Posterior cingulate gyrus (tissue), 11 donors: Measurements from ENCODE around the gene FBXW11.
"Not testable (repeated sequence)": the region's sequence is repeated elsewhere in the genome, so short reads cannot be mapped to it uniquely, and the experiment has no call there.

Source experiments
- DNase-seq, 10 donors: peaks; one replicate each; pipeline versions ENCODE4 v3.0.0 to v3.0.0-alpha.2; 2020 to 2021; ENCODE audit warnings: mixed read lengths in 3 of 10
- intact Hi-C: fragments of 100-400 bp; cut with DNase I; formaldehyde crosslinking; loops from one replicate; pipeline ENCODE4 v1.15.1; 2023

The FBXW11 gene

DNA sequence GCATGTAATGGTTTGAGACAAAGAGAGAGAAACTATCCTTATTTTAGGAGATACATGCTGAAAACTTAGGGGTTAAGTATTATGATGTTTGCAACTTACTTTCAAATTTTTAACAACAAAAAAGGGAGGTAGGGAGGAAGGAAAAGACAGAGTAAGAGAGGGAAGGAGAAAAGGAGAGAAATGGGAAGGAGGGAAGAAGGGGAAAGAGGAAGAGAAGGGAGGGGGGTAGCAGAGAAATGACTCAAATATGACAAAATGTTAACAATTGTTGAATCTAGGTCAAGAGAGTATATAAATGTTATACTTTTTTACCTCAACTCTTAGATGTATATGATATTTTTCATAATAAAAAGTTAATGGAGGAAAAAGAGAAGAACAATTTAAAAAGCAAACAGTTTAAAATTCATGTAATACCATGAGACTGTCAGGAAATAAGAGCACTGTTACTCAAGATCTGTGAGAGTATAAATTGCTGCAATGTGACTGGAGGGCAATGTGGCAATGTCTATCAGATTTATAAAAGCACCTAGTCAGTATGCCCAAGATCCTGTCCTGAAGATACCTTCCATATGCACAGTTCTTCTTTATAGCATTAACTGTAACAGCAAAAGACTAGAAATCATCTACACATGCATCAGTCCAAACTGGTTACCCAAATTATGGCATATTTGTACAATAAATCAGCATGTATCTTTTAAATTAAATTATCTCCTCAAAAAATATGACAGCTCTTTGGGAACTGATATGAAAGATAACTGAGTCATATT is 16.3 kb downstream of the FBXW11 start:
- intact Hi-C loops, result no loop called here
- no peak for DNase-seq

GRCh38 chr5:171989276-171989675 is 17.2 kb downstream of the FBXW11 start:
- intact Hi-C loops, result no loop called here

GRCh38 chr5:171986772-171987171 is 19.7 kb downstream of the FBXW11 start:
- DNase-seq, result no peak

More at GRCh38 chr5:171989276-171989675, 17.2 kb downstream of the FBXW11 start:
- DNase-seq, result no peak

DNA sequence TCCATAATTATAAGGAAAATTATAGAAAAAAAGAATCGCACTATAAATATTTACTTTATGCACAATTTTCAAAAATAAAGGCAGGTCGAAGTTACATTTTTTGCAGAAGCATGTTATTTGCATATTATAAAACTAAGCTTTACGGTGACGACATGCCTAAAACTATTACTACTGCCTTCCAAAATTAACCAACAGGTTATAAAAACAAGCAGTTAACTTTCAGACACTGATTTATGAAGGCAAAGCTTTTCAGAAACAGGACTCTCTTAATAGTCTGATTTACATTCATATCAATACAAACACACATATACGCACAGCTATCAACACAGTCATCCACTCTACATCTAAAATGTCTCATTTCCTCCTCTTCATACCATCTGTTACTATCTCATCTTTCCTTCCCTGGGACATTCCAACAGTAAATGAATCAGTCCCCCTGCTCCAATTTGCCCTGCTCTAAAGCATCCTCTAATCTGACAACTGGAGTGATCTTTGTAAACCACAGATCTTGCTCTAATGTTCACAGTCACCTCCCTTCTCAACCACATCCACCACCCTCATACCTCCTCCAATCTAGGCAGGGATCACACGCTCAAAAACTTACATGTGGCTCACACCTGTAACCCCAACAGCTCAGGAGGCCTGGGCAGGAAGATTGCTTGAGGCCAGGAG is 21.6 kb downstream of the FBXW11 start:
- no peak for DNase-seq
- intact Hi-C loops, result no loop called here

More at GRCh38 chr5:171986772-171987171, 19.7 kb downstream of the FBXW11 start:
- intact Hi-C loops, result no loop called here

DNA sequence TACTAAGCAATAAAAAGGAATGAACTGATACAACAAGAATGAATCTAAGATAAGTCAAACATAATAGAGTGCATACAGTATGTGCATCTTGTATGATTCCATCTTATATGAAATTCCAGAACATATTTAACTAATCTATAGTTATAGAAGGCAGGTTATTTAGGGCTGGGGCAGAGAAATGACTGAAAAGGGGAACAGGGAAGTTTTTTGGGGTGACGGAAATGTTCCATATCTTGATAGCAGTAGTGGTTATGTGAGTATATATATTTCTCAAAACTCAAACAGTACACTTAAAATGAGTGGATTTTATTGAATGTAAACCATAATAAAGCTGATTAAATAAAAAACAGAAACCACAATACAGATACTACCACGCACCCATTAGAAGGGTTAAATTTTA is 24.6 kb downstream of the FBXW11 start:
- intact Hi-C loops, result no loop called here
- DNase-seq, result no peak

DNA sequence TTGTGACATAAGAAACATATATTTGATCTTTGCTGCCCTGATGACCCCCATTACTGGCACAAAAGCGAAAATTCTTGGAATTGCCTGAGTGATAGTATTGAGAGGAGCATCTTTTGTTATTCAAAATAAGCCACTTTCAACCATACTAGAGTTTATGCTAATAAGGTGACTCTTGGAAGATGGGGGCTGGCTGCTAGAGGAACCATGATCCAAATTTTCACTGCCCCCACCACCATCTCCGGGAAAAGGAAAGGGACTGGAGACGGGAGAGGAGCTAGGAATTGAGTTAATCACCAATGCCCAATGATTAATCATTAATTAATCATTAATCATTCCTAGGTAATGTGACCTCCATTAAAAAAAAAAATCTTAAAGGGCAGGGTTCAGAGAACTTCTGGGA is 25.6 kb downstream of the FBXW11 start:
- intact Hi-C loops, result no loop called here
- DNase-seq, result no peak

DNA sequence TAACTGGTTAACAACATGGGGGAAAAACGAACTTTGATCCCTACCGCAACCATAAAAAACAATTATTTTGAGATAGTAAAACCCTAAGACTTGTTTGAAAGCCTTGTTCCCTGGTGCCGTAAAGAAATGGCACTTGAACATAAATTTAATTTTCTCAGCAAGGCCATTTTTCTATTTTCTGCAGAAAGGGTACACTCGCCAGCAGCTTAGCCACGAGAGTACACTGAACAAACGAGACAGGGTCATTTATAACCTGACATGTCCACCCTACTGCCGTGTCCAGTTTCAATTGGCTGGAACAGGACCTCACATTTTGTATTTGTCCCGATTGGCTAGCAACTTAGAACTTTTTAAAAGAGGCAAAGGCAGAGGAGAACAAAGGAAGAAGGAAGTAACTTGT is 26.8 kb downstream of the FBXW11 start:
- no peak for DNase-seq
- intact Hi-C loops, result no loop called here

DNA sequence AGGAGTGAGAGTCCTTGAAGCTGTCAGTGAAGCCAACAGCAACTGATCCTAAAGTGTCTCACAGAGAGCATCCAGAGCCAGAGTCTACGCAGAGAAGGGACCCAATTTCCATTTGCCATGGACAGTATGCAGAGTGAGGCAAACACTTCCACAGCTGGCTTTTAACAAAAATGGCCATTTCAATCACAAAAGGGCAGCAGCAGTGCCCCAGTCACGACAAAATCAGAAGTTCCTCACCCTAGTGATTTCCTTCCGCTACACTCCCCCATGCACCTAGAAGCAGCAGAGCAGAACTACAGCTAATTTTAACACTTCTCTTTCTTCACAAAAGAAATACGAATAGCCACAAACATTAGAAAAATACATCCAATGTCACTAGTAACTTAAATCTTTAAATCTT is 27.9 kb downstream of the FBXW11 start:
- DNase-seq, result no peak
- intact Hi-C loops, result no loop called here

GRCh38 chr5:171978016-171978415 is 28.4 kb downstream of the FBXW11 start:
- intact Hi-C loops, result no loop called here
- DNase-seq, result no peak

DNA sequence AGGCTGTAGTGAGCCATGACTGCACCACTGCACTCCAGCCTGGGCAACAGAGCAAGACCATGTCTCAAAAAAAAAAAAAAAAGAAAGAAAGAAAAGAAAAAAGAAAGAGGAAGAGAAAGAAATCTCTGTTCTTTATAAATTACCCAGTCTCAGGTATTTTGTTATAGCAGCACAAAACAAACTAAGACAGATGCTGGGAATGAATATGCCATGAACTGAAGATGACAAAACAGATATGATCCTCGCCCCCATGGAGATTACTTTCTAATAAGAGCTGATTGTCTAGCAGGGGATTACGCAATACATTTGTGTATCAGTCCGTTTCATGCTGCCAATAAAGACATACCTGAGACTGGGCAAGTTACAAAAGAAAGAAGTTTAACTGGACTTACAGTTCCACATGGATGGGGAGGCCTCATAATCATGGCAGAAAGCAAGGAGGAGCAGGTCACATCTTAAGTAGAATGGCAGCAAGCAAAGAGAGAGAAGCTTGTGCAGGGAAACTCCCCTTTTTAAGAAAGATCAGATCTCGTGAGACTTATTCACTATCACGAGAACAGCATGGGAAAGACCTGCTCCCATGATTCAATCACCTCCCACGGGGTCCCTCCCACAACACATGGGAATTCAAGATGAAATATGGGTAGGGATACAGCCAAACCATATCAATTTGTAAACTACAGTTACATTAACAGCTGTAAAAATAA is 29.0 kb downstream of the FBXW11 start:
- intact Hi-C loops, result not testable (repeated sequence)

GRCh38 chr5:171975877-171976667 is 30.4 kb downstream of the FBXW11 start:
- intact Hi-C loops, result no loop called here
- no peak for DNase-seq

More for the DNA sequence above, 29.0 kb downstream of the FBXW11 start:
- not testable (repeated sequence) for DNase-seq

GRCh38 chr5:171975262-171975876 is 31.1 kb downstream of the FBXW11 start:
- DNase-seq, result no peak
- intact Hi-C loops, result no loop called here

GRCh38 chr5:171970826-171971225 is 35.6 kb downstream of the FBXW11 start:
- intact Hi-C loops, result no loop called here
- no peak for DNase-seq

DNA sequence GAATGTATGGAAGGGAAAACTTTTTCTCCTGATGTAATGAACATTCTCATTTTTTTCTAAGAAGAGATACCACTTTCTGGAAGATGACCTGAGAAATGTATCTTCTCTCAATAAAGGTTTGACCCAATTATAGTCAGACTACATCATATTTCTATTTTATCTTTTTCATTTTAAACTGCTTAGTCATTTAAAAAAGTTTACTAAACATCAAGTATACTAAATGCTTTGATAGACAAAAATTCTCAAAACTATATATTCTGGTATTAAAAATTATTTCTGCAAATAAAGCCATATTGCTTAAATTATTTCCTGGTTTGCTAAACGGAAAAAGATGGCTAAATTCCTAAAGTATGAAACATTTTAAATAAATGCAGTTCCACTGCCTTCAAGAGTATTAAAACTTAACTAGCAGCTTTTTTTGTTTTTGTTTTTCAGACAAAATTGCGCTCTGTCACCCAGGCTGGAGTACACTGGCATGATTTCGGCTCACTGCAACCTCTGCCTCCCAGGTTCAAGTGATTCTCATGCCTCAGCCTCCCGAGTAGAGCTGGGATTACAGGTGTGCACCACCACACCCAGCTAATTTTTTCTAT is 37.1 kb downstream of the FBXW11 start:
- intact Hi-C loops, result no loop called here
- no peak for DNase-seq

GRCh38 chr5:171968531-171968930 is 37.9 kb downstream of the FBXW11 start:
- DNase-seq, result no peak
- intact Hi-C loops, result no loop called here

GRCh38 chr5:171966964-171967363 is 39.5 kb downstream of the FBXW11 start:
- intact Hi-C loops, result no loop called here
- DNase-seq, result no peak

- intact Hi-C loops, result no loop called here
- DNase-seq, result no peak
Measured at GRCh38 chr5:171966270-171966669, 40.2 kb downstream of the FBXW11 start.

DNA sequence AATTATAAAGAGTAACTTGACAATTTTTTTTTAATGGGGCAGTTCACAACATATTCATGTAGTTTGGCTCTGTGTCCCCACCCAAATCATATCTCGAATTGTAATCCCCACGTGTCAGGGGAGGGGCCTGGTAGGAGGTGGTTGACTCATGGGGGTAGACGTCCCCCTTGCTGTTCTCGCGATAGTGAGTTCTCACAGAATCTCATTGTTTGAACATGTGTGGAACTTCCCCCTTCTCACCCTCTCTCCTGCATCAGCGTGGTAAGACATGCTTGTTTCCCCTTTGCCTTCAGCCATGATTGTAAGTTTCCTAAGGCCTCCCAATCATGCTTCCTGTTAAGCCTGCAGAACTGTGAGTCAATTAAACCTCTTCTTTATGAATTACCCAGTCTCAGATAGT is 40.7 kb downstream of the FBXW11 start:
- no peak for DNase-seq
- intact Hi-C loops, result no loop called here

DNA sequence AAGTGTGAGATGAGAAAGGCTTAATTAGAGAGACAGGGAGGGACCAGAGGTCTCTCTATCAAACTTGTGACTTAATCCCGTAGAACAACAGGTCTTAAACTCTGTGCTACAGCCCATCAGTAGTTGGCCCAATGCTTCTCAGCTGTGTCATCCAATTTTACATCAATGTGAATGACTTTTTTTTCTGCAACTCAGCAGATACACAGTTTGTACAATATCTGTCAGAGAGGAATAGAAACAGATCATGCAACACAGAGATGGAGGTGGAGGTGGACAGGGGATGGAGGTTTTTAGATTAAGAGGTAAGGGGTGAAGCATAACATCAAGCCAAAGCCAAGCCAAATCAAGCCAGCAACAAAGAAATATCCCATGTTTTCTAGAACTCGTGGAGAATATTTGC is 43.0 kb downstream of the FBXW11 start:
- intact Hi-C loops, result no loop called here
- no peak for DNase-seq

DNA sequence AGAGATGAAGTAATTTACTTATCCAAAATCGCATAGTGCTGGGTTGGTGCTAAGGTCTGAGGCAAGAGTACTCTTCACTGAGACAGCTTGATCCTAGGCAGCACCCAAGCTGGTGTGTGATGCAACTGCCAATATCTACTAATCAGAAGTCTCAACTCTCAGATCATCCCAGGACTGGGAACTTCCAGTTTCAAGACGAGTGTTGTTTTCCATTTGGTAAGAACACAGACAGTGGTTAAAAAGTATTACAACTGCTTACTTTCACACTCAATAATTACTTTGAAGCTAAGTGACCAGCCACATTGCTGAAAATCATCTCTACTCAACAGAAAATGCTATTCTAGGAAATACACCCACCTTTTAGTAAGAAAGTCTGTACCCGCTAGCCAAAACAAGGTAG is 45.3 kb downstream of the FBXW11 start:
- intact Hi-C loops, result no loop called here
- no peak for DNase-seq
